Dedifferentiated amniotic fluid mesenchymal stem cell (primary cell): ENCODE data around the gene MS4A15.
A peak's percentile ranks its signal among the peaks of the same experiment; 100 is the strongest.

ENCODE experiments used
- DNase-seq: peaks from one replicate; pipeline ENCODE4 v3.0.0-alpha.2; 2016; ENCODE audit errors: extremely low spot score

The MS4A15 gene

DNA sequence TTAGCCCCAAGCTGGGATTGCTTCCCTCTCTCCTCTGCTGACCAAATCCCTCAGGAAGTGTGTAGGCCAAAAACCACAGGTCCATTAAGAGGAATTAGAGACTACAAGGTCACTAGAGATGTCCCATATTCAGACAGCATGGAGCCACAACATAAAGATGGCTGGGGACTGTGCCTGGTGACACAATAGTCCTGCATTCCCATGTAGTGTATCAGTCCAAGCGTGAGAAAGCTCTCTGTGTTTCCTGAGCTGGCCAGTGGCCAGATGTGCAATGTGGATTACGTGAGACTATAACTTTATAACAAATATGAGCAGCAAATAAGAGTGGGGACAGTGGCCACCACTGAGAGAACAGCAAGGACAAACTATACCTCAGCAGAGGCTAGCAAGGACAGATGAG lies 20.9 kb downstream of the MS4A15 start:
- DNase-seq, result peak; percentile 45

DNA sequence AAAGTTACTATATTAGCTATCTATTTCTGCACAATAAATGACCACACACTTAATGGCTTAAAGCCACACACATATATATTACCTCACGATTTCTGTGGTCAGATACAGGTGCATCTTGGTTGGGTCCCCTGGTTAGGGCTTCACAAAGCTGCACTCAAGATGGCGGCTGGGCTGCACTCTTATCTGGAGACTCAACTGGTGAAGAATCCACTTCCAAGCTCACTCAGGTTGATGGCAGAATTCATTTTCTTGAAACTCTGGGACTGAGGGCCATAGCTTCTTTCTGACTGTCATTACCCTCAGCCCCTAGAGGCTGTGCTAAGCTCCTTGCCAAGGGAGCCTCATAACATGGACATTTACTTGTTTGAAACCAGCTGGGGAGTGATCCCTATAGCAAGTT lies 23.4 kb downstream of the MS4A15 start:
- no peak for DNase-seq

DNA sequence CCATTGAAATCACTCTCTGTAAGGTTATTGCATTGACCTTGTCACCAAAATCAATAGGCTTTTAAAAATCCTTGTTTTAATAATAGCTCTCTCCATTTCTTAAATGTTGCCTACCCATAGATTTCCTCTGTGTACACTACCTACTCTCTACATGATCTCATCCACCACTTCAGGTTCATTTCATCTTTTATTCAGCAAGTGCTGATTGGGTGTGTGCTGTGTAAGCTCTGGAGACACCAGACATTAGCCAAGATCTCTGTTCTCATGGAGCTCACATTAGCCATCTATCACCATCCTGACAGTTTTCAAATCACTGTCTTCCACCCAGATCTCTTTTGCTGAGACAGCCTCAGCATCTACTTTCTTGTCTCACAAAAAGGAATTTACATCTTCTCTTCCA lies 24.1 kb downstream of the MS4A15 start:
- no peak for DNase-seq

DNA sequence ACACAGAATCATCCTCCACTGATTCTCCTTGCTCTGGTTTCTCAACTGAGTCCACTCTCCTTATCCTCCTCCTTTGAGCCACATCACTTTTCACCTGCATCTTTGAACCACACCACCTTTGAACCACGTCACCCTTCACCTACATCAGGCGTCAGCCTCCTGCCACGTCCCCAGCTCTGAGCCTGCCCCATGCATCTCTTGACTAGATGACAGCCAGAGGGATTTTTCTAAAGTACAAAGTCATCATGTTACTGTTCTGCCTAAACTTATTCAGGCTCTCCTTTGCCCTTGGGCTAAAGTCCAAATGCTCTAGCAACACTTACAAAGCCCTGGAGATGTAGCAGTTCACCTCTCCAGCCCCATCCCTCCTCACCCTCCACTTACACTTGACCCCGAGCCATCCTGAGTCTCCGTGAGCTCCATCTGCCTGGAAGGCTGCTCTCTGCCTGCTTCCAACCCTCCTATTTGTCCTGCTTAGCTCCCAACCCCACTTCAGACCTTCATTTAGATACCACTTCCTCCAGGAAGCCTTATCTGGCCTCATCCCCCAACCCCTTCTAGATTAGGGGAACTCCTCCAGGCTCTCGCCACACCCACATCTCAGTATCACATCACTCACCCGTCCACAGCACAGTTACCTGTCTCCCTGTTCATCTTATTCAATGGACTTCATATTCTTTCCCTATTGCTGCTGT lies 24.8 kb downstream of the MS4A15 start:
- no peak for DNase-seq

DNA sequence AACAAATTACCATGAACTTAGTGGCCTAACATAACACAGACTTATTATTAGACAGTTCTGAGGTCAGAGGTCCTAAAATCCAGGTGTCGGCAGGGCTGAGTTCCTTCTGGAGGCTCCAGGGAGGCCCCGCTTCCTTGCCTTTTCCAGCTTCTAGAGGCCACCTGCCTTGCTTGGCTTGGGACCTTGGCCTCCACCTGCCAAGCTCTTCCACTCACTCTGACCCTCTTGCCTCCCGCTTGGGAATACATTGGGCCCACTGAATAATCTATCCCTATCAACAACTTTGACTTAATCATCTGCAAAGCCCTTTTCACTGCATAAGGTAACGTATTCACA lies 25.3 kb downstream of the MS4A15 start:
- no peak for DNase-seq

DNA sequence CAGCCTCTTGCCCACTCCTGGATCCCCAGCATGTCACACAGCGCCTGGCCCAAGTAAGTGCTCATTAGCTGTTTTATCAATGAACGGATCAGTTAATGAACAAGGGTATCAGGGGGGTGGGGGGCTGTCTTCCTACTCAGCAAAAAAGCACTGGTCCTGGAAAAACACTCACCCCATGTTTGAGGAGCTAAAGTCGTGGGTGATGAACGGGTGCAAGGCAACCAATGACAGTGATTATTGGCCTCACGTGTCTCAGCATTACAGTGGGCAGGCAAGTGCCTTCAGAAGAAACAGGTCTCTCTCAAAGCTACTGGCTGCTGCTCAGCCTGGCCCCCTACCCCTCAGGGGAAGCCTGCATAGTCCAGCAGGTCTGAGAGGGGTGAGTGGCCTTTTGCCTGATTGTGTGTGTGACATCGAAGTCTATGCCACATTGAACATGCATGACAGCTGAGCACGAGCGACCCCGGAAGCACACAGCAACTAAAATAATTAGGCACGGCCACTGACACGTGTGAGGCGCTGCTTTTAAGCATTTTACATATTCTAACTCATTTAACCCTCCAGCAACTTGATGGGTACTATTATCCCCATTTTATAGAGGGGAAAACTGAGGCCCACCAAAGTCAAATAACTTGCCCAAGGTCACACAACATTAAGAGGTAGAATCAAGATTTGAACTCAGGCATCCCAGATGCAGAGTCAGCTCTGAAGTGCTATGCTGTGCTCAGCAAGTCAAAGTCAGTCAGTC lies 25.9 kb downstream of the MS4A15 start:
- no peak for DNase-seq

DNA sequence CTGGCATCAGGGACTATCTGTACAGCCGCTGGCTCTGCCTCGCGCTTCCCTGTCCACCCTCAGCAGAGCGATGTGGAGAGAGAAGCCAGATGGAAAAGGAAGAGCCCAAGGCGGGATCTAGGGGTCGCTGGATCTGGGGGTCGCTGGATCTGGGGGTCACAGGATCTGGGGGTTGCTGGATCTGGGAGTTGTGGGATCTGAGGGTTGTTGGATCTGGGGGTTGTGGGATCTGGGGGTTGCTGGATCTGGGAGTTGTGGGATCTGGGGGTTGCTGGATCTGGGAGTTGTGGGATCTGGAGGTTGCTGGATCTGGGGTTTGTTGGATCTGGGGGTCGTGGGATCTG lies 26.4 kb downstream of the MS4A15 start:
- no peak for DNase-seq

DNA sequence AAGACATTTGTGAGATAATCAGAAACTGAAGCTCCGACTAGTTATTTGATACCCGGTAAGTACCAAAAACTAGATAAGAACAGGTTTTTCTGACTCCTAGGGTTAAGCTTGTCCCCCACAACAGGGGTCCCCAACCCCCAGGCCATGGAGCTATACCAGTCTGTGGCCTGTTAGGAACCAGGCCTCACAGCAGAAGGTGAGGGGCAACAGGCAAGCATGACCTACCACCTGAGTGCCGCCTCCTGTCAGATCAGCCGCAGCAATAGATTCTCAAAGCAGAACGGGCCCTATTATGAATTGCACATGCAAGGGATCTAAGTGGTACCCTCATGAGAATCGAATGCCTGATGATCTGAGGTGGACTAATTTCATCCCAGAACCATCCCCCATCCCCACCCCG lies 27.2 kb downstream of the MS4A15 start:
- DNase-seq, result no peak

DNA sequence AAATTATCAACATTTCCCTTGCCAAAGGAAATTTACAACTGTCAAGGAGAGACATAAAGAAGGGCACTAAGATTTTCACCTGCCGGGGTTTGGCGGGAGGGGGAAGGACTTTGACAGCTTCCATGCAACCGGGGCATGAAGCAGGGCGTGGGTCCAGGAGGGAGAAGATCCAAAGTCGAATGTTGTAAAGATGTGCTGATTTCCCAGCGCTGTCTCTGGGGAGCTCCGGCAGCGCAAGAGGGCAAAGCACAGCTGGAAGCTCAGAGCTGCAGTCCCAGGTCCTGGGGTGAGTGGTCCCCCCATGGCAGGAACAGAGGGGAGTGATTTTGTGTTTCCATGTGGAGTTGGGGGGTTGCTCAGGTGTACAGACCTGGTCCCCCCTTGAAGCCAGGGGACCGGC lies 28.5 kb downstream of the MS4A15 start, which contains the start of gene MS4A10:
Gene MS4A10, plus strand, starts transcription at position 198 of the 400 bp plus-strand sequence. CDS start 5,003 bp downstream, outside the sequence.
- DNase-seq, result no peak

DNA sequence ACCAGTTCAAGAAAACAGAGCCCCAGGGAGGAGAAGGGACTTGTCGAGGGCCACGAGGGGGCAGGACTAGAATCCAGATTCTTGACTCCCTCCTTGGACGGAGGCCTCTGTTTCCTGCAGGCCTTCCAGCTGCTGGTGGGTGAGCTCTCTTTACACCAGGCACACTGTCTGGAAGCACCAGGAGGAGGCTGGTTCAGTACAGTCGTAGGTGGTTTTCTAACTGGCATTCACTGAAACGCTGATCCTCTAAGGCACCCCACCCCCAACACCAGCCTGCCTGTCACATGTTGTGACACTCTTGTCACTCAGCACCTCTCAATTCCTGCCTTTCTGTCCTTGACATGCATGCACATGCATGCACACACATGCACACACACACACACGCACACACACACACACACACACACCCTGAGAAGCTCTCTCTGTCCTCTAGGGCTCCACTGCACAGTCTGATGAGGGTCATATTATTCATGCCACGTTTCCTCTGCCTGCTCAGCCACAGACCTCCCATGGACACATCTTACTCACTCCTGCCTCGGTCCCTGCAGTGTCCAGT lies 29.2 kb downstream of the MS4A15 start:
- no peak for DNase-seq

DNA sequence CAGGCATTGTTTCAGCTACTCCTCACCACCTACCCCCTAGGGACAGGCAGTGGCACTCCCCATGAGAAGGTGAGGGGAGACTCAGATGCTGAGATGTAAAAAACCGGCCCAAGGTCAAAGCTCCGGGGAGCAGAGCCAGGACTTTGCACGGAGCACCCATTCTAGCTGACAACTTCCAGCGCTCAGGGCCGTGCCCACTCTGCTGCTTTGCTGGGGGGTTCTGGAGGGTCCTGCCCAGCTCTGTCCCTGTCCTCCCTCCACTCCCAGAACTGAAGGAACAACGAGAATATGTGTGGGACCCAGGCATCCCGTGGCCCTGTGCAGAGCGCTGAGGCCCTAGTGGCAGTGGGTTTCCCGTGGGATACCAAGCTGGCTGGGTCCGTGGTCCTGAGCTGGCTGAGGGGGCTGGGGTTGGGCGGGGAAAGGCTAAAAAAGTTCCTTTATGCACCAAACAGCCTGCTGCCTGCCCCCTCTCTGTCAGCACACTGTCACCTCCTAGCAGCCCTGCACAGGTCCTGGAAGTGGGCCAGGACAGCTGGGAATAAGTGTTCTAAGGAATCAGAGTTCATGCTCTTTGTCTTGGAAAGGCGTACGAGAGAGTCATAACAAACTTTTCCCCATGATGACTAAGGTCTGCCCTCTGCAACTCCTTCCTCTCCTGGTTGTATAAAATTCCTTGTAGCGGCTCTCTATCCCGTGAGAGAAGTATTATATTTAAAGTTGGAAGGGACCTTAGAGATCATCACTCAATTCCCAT lies 30.3 kb downstream of the MS4A15 start:
- no peak for DNase-seq

DNA sequence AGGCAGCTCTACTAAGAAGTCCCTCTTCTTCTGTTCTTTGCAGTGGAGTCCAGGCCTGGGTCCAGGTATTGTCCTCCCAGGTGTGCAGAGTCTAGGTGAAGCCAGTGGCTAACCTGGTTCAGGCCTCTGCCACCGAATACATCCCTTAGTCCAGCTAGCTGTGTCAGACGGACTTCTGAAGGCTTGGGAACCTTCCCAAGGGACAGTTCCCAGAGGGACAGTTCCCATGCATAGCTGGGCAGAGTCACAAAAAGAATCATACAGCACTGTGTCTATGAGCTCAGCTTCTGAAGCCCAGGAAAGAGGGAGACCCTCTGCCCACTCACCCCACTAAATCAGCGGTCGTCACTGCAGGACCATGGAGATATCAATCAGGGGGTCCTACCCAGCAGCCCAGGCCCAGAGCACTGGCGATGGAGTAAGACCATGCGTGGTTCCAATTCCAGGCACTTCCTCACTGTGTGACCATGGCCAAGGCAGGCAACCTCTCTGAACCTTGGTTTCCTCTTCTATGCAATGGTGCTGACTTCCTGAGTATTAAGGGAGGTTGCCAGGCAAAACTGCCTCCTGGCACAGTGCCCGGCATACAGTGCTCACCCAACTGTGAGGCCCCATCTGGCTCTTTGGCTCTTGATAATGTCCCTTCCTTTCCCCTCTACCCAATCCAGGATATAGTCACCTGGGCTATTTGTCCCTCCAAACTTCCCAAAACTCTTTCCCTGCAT lies 31.9 kb downstream of the MS4A15 start:
- DNase-seq, result no peak

DNA sequence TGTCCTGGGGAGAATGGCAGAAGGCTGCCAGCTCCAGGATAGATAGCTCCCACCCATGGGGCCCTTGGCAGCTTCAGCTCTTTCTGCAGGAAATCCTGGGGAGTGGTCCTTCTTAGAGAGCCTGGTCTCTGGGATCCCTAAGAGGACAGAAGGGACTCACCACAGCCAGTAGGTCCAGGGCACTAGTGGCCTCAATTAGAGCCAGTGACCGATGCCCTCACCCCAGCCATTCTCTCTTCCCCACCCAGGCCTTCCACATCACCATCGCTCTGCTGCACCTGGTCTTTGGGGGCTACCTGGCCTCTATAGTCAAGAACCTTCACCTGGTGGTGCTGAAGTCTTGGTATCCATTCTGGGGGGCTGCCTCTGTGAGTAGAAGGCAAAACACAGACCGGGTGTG lies 34.1 kb downstream of the MS4A15 start:
- DNase-seq, result no peak

DNA sequence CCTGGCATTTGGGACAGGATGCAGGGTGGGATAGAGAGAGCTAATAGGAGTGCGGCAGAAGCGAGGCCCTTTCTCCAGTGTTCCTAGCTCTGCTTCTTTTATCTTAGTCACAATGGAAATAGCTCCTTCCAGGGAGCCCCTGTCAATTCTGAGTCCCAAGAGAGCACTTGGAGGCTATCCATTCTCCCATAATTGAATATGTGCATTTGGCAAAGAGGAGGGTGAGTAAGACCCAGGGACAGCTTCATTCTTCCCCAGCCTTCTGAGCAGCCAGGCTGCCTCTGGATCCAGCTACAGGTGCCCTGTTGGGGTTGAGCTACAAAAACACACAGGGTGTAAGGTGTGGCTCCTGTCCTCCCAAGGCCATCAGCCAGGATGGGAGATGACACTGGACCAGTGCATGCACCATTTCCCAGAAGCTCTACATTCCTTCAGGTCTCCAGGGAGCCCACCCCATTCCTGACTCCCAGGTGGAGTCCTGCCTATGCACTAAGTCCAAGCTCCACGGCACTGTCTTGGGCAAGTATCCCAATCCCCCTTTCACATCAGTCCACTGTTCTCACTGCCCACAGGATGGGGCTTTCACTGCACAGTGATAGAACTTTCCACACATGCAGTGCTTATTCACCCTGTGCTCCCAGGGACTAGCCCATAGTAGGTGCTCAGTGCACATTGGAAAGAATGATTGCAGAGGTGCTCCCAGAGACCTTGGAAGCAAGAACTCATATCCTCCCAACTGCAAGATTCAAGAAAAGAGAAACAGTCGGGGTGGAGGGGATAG lies 34.7 kb downstream of the MS4A15 start:
- no peak for DNase-seq

DNA sequence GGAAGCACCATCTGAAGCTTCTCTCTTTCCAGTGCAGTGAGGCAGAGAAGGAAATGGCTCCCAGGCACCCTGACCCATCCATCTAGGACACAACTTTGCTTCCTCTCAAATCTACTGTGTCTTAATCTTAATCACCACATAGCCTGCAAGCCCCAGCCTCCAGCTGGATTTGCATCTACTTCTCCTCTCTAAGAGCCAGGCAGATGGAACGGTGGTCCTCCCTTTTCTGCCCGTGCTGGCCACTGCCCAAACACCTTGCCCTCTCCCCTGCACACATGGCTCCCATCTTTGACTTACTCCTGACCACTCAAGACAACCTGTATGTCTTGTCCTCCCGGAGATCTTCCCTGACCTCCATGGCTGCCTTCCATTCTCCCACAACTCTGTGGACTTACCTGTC lies 35.9 kb downstream of the MS4A15 start:
- DNase-seq, result no peak

DNA sequence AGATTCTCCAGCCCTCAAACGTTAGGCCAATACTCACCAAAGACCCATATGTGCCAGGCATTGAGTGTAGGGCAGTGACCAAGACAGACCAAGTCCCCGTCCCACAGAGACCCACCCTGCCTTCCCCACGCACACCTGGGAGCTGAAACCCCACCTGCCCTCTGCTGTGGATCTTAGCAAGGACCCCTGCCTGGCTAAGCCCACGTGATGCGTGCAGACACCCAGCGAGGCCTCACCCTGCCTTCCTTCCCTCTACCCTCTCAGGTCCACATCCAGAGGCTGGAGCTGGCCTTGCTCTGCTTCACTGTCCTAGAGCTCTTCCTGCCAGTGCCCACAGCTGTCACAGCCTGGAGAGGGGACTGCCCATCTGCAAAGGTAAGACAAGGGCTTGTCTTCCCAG lies 38.6 kb downstream of the MS4A15 start:
- no peak for DNase-seq

DNA sequence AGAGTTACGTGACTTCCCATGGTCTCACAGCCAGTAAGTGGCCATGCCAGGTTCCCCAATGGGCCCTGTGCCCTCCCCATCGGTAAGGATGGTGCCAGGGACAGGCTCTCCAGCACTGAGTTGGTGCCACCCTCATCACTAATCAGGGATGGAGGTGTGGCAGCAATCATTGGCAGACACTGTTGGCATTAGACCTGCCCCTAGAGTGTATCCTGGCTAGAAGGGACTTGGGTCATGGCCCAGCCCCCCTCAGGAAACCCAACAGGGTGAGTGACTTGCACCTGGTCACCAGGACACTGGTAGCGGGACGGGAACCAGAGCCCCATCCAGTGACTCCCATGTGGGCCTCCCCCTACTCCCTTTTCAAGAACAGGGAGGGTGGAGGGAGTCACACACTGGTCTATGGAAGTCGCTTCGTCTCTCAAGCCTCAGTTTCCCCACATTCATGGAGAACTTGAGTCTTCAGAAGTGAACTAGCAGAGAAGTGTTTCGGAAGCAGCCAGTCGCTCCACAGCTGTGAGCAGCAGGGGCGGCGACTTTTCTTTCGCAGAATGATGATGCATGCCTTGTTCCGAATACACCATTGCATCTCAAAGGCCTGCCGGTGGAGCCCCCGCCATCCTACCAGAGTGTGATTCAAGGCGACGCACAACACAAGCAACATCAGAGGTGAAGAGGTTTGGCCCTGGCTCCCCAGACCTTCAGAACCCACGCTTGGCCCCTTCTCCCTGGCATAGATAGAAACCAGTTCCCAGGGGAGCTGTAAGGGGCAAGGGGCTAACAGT lies 41.4 kb downstream of the MS4A15 start:
- no peak for DNase-seq

DNA sequence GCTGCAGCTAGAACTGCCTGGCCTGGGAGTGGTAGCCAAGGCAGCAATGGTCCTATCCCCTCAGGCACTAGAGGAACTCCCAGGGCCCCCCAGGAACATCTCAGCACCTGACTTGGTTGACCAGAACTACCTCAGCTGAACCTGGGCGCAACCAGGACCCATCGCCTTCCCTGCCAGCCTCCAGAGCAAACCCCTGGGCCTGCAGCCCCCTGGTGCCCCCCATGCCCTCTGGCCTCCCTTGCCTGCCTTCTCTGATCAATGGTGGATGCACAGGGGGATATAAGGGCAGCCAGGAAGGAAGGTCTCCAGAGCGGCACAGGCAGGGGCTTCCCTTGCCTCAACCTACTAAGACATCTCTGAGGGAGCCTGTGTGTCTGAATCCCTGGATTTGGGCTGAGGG lies 42.0 kb downstream of the MS4A15 start:
- DNase-seq, result no peak

DNA sequence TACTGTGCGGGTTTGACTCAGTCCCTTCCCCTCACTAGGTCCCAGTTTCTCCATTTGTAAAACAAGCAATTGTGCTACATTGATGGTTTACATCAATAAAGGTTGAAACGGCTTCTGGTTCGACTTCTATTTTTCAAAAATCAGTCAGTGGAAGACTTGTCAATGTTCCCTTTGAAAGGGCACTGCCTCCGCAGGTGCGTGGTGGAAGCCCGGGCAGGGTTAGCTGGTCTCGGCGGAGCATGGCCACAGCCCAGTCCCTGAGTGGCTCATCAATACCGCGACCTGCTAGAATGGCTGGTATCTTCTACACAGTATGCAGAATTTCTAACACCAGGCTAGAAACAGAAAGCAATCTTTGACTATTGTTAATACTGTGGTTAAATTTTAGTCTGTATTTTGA lies 44.5 kb downstream of the MS4A15 start:
- no peak for DNase-seq

DNA sequence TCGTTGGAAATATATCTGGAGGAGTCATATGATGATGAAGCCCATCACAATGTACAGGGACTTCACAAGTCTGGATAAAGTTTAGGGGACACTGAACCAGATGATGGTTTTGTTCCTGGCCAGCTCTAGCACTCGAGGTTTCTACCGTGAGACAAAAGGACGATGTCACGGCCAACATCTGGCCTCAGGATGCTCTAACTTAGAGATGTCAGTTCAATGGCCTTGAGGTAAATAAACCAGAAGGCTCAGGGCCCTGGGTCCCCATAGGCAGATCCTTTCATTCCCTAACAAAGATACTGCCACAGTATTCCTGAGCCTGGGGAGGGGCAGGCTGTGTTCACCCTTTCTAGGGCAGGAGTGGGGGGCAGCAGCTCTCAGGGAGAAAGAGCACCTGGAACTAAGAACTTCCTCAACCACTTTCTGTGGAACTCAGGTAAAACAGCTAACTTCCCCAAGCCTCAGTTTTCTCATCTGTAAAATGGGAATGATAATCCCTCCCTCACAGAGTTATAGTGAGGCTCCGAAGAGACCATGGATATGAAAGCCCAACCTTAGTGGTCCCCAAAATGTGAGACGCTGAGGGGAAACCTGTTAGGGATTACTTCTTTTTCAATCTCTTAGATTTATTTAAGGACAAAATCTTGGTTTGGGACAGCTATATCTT lies 46.7 kb downstream of the MS4A15 start:
- no peak for DNase-seq
